ENCODE data around the gene CTRB1. TPM values are rescaled to one million over a fixed set of nuclear protein-coding genes. Genes with fewer than 3 reads are reported as not detected.

Gene CTRB1
- total and polyA plus RNA-seq, 2 of the 13 experiments (the other 11 are each of a cell fraction or from before 2014, with no cell fraction given) = not detected

DNA sequence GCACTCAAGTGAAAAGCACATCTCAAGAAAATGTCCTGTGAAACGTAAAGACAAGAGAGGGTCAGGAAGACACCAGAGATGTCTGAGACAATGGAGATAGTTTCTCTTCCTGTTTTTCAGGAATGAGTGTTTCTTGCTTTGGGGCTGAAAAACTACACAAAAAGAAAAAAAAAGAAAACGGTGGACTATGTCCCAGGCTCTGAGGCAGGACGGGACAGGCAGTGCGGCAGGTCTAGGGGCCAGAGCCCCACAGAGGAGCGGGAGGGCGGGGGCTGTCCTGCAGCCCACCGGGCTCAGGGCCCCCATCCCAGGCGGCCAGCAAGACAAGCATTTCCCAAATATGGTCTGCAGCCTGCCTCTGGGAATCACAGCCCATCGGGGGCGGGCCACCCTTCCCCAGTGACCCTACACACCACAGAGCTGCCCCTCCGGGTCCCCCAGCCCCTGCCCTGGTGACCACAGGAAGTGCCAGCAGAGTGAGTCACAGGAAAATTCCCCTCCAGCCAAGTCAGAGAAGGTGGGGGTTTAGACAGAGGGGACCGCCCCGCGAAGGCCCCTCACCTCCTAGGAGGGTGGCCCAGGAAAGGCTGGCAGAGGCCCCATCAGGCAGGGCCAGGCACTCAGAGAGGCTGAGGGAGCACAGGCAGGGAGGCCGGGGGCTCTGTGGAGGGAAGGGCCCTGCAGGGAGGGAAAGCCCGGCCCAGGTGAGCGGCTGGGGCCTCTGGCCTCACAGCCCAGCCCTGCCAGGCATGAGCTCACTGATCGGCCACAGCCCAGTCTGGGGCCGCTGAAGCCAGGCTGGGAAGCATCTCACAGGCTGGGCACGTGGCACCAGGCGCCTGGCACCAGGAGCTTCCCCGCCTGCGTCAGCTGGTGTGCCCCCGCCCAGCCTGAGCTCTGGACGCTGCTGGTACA lies 26.3 kb downstream of the CTRB1 start (continued):
- TF ChIP-seq ZFY (CRISPR knock-in tag; IDR thresholded peaks at IDR 0.05) (peak; percentile 93), YEATS2 (CRISPR knock-in tag; IDR thresholded peaks at IDR 0.05; ENCODE audit: borderline replicate concordance) (peak; percentile 85; the same call in 1 of the 2 replicates), GATAD1 (CRISPR knock-in tag; IDR thresholded peaks at IDR 0.05) (peak; percentile 69; the same call in 1 of the 2 replicates), SOX13 (IDR thresholded peaks at IDR 0.05) (no peak), SOX13 (CRISPR knock-in tag; conservative IDR thresholded peaks at IDR 0.05 in 1 of 2, IDR thresholded peaks at IDR 0.05 in 1 of 2) (peak in 1 of 2 experiments; percentile 81; a peak in 2 of 4 replicates), MIER3 (CRISPR knock-in tag; IDR thresholded peaks at IDR 0.05; ENCODE audit: borderline replicate concordance) (peak; percentile 98), SMAD9 (CRISPR knock-in tag; IDR thresholded peaks at IDR 0.05) (no peak), ASH2L (IDR thresholded peaks at IDR 0.05; ENCODE audit: insufficient read length, low read depth, low read length) (peak; percentile 90), ZNF674 (CRISPR knock-in tag; IDR thresholded peaks at IDR 0.05; ENCODE audit: low read depth) (no peak), SOX5 (CRISPR knock-in tag; IDR thresholded peaks at IDR 0.05; ENCODE audit: borderline replicate concordance) (peak; percentile 83; the same call in 1 of the 2 replicates), RAD21 (CRISPR knock-in tag; IDR thresholded peaks at IDR 0.05) (peak; percentile 73), TAF15 (IDR thresholded peaks at IDR 0.05; ENCODE audit: low read depth, low read length, poor library complexity, severe bottlenecking) (peak; percentile 87), HMG20A (CRISPR knock-in tag; IDR thresholded peaks at IDR 0.05; ENCODE audit: borderline replicate concordance) (peak; percentile 96), SOX6 (IDR thresholded peaks at IDR 0.05) (no peak), SOX6 (CRISPR knock-in tag; IDR thresholded peaks at IDR 0.05) (peak; percentile 94)
- TF ChIP-seq, protein P1, sequence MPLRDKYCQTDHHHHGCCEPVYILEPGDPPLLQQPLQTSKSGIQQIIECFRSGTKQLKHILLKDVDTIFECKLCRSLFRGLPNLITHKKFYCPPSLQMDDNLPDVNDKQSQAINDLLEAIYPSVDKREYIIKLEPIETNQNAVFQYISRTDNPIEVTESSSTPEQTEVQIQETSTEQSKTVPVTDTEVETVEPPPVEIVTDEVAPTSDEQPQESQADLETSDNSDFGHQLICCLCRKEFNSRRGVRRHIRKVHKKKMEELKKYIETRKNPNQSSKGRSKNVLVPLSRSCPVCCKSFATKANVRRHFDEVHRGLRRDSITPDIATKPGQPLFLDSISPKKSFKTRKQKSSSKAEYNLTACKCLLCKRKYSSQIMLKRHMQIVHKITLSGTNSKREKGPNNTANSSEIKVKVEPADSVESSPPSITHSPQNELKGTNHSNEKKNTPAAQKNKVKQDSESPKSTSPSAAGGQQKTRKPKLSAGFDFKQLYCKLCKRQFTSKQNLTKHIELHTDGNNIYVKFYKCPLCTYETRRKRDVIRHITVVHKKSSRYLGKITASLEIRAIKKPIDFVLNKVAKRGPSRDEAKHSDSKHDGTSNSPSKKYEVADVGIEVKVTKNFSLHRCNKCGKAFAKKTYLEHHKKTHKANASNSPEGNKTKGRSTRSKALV (CRISPR knock-in tag; IDR thresholded peaks at IDR 0.05) = peak; percentile 88
- TF ChIP-seq, protein P2, sequence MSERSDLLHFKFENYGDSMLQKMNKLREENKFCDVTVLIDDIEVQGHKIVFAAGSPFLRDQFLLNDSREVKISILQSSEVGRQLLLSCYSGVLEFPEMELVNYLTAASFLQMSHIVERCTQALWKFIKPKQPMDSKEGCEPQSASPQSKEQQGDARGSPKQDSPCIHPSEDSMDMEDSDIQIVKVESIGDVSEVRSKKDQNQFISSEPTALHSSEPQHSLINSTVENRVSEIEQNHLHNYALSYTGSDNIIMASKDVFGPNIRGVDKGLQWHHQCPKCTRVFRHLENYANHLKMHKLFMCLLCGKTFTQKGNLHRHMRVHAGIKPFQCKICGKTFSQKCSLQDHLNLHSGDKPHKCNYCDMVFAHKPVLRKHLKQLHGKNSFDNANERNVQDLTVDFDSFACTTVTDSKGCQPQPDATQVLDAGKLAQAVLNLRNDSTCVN (CRISPR knock-in tag; IDR thresholded peaks at IDR 0.05; ENCODE audit: borderline replicate concordance) = peak; percentile 77; the same call in 1 of the 2 replicates
- TF ChIP-seq, protein P3, sequence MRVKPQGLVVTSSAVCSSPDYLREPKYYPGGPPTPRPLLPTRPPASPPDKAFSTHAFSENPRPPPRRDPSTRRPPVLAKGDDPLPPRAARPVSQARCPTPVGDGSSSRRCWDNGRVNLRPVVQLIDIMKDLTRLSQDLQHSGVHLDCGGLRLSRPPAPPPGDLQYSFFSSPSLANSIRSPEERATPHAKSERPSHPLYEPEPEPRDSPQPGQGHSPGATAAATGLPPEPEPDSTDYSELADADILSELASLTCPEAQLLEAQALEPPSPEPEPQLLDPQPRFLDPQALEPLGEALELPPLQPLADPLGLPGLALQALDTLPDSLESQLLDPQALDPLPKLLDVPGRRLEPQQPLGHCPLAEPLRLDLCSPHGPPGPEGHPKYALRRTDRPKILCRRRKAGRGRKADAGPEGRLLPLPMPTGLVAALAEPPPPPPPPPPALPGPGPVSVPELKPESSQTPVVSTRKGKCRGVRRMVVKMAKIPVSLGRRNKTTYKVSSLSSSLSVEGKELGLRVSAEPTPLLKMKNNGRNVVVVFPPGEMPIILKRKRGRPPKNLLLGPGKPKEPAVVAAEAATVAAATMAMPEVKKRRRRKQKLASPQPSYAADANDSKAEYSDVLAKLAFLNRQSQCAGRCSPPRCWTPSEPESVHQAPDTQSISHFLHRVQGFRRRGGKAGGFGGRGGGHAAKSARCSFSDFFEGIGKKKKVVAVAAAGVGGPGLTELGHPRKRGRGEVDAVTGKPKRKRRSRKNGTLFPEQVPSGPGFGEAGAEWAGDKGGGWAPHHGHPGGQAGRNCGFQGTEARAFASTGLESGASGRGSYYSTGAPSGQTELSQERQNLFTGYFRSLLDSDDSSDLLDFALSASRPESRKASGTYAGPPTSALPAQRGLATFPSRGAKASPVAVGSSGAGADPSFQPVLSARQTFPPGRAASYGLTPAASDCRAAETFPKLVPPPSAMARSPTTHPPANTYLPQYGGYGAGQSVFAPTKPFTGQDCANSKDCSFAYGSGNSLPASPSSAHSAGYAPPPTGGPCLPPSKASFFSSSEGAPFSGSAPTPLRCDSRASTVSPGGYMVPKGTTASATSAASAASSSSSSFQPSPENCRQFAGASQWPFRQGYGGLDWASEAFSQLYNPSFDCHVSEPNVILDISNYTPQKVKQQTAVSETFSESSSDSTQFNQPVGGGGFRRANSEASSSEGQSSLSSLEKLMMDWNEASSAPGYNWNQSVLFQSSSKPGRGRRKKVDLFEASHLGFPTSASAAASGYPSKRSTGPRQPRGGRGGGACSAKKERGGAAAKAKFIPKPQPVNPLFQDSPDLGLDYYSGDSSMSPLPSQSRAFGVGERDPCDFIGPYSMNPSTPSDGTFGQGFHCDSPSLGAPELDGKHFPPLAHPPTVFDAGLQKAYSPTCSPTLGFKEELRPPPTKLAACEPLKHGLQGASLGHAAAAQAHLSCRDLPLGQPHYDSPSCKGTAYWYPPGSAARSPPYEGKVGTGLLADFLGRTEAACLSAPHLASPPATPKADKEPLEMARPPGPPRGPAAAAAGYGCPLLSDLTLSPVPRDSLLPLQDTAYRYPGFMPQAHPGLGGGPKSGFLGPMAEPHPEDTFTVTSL (CRISPR knock-in tag; IDR thresholded peaks at IDR 0.05; ENCODE audit: borderline replicate concordance) = peak; percentile 91
